Measurements from ENCODE around the gene MMP15.

DNA sequence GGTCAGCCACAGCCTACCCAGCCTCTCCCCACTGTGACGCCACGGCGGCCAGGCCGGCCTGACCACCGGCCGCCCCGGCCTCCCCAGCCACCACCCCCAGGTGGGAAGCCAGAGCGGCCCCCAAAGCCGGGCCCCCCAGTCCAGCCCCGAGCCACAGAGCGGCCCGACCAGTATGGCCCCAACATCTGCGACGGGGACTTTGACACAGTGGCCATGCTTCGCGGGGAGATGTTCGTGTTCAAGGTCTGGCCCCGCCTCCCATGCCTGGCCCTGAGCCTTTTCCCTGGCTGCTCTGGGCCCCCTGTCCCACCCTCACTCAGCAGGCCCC, 16.0 kb downstream of the MMP15 start:
- TF ChIP-seq CTCF (IDR thresholded peaks at IDR 0.05) (no peak), POLR2AphosphoS5 (IDR thresholded peaks at IDR 0.05) (no peak), POLR2A (IDR thresholded peaks at IDR 0.05) (no peak), EP300 (IDR thresholded peaks at IDR 0.05) (no peak)

Data from stomach (tissue), 4 donors.